Ovary (tissue), 3 donors: ENCODE data around the gene UBE2Q2.

Source experiments
- EP300 ChIP-seq: sonication (generic); formaldehyde crosslinking; IDR thresholded peaks from one replicate; pipeline ENCODE4 v1.6.1; 2017; ENCODE audit warnings: antibody characterized with exemption
- POLR2A ChIP-seq: fragments of 450-650 bp; IDR thresholded peaks from one replicate; pipeline ENCODE4 v1.6.1; 2017; ENCODE audit warnings: antibody characterized with exemption, mild to moderate bottlenecking, moderate library complexity
- TF ChIP-seq, protein P1 (sequence below), 3 donors: fragments of 450-650 bp in 2 of 3; fragments of 200-600 bp in 1 of 3; IDR thresholded peaks; one replicate each; pipeline versions ENCODE4 v1.5.1 to v1.8.0; 2016 to 2022; ENCODE audit warnings: antibody characterized with exemption in 3 of 3, mild to moderate bottlenecking in 1 of 3
- donor health status: DM: no; HTN: no; CAD: no.

- TF ChIP-seq, protein P1, sequence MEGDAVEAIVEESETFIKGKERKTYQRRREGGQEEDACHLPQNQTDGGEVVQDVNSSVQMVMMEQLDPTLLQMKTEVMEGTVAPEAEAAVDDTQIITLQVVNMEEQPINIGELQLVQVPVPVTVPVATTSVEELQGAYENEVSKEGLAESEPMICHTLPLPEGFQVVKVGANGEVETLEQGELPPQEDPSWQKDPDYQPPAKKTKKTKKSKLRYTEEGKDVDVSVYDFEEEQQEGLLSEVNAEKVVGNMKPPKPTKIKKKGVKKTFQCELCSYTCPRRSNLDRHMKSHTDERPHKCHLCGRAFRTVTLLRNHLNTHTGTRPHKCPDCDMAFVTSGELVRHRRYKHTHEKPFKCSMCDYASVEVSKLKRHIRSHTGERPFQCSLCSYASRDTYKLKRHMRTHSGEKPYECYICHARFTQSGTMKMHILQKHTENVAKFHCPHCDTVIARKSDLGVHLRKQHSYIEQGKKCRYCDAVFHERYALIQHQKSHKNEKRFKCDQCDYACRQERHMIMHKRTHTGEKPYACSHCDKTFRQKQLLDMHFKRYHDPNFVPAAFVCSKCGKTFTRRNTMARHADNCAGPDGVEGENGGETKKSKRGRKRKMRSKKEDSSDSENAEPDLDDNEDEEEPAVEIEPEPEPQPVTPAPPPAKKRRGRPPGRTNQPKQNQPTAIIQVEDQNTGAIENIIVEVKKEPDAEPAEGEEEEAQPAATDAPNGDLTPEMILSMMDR (IDR thresholded peaks at IDR 0.05): no peak
- TF ChIP-seq POLR2A: no peak
- TF ChIP-seq EP300: no peak
These were observed 73.7 kb downstream of the UBE2Q2 start for GRCh38 chr15:75916978-75917377.
